22Rv1 (cell line): ENCODE measurements around the gene METAP1D.
"Not testable (repeated sequence)": the region's sequence is repeated elsewhere in the genome, so short reads cannot be mapped to it uniquely, and the experiment has no call there.

Experiments used
- H3K27ac ChIP-seq: fragments of 450-650 bp; 2 replicates; pipeline ENCODE4 v1.5.1; 2017
- CTCF ChIP-seq: fragments of 450-650 bp; IDR thresholded peaks from 2 replicates; pipeline ENCODE4 v1.5.1; 2017; ENCODE audit warnings: mild to moderate bottlenecking
- ZFX ChIP-seq: fragments of 450-650 bp; IDR thresholded peaks from 2 replicates; pipeline ENCODE4 v1.6.1; 2017; ENCODE audit warnings: antibody characterized with exemption, borderline replicate concordance

The METAP1D gene

GRCh38 chr2:172062402-172063004 lies 62.8 kb downstream of the METAP1D start:
- H3K27ac ChIP-seq, result no peak overlapping the region
- TF ChIP-seq CTCF (no peak), ZFX (no peak)

GRCh38 chr2:172063446-172063845 lies 63.7 kb downstream of the METAP1D start:
- no peak for TF ChIP-seq ZFX
- no peak overlapping the region for H3K27ac ChIP-seq

GRCh38 chr2:172065111-172065510 lies 65.4 kb downstream of the METAP1D start:
- H3K27ac ChIP-seq, result no peak overlapping the region
- TF ChIP-seq CTCF, result no peak
- TF ChIP-seq ZFX, result no peak

DNA sequence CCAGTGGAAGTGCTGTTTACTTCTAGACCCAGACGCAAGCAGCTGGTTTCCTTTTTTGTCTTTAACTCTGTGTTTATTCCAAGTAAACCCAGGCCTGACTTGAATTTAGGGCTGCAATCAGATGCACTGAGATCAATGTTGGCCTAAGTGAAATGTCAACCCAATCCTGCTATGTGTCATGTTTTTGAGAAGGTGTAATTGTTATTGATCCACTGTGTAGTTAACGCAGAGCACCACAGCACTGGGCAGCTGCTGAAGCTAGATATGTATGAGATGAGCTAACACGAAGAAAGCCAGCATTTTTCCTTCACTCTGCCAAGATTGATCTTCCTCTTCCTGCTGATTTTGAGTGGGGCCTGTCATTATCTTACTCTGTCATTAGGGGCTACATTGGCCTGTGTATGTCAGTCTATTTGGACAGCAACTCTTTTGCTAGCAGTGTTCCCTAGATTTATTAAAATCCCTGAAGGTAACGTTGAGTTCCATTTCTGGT lies 66.7 kb downstream of the METAP1D start:
- H3K27ac ChIP-seq, result no peak overlapping the region
- no peak for TF ChIP-seq ZFX
- no peak for TF ChIP-seq CTCF

GRCh38 chr2:172067905-172068304 lies 68.2 kb downstream of the METAP1D start:
- not testable (repeated sequence) for H3K27ac ChIP-seq

DNA sequence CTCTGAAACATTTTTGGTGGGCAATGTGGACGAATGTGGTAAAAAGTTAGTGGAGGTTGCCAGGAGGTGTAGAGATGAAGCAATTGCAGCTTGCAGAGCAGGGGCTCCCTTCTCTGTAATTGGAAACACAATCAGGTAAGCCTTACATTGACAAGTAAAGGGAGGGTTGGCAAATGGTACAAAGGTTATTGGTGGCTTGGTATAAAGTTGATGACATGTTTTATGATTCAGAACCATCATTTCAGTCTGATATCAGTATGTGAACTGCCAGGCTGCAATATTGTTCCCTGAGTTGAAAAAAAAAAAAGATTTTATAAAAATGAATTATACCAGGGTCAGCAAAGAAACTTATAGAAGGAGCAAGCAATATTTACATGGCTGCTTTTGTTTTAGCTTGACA lies 71.2 kb downstream of the METAP1D start:
- TF ChIP-seq CTCF, result no peak
- TF ChIP-seq ZFX, result no peak

GRCh38 chr2:172072303-172072702 lies 72.5 kb downstream of the METAP1D start:
- no peak for TF ChIP-seq CTCF
- H3K27ac ChIP-seq, result no peak overlapping the region

More for the DNA sequence above, 71.2 kb downstream of the METAP1D start:
- no peak overlapping the region for H3K27ac ChIP-seq

DNA sequence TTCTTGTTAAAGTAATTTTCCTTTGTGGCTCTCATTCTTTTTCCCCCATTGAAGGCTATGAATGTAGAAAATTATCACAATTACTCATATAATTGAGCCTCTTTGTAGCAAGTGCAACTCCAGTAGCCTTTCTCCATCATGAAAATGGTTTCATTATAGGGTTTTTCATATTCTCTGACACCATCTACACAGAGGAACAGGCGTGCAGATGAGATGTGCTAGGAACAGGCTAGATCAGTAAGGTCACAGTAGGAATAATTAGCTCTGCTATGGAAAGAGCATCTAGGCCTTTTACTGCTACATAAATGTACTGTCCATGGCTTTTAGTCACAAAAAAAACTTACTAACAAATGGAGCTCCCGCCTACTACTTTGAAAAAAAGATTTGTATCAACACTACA lies 73.0 kb downstream of the METAP1D start:
- H3K27ac ChIP-seq, result no peak overlapping the region
- TF ChIP-seq ZFX, result no peak
- no peak for TF ChIP-seq CTCF
